ENCODE results near the gene GOLPH3L. TPM values are rescaled to one million over a fixed set of nuclear protein-coding genes. Genes with fewer than 3 reads are reported as not detected.

GOLPH3L gene
- total RNA-seq, 1 experiment from 2014 or later: 68.5 TPM

DNA sequence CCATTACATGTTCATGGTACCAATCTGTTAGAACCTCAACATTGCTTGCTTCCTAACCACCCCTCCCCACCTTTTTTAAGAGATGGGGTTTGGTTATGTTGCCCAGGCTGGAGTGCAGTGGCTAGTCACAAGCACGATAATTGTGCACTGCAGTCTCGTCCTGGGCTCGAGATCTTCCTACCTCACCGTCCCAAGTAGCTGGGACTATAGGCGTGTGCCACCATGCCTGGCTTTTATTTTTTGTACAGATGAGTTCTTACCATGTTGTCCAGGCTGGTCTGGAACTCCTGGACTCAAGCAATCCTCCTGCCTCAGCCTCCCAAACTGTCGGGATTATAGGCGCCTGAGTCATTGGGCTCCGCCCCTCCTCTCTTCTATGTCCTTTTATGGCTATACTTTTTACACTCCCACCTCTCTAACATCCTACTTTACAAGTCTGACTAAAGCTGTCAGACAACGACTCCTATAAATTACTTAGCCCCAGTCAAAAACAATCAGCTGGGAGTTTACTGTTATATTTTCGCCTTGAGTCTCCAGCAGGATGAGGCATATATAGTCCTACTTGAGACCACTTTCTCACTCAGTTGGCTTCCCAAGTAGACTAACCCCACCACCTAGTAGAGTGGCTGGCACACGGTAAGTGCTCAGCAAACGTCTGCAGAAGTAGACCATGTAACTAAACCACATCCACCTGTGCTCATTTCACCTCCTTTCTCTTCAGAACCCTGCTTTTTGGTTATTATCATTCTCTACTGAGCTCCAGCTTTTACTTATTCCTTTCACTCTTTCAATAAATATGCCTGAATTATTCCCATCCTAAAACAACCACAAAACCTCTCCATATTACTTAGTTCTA is 81.4 kb downstream of the GOLPH3L start:
- no TSS peak for BruUV-seq (replicated peaks)
- Mint-ChIP-seq H3K27ac (ENCODE audit: low read depth, unreplicated experiment) (peak overlapping the region; percentile 49), H3K9me3 (ENCODE audit: unreplicated experiment) (no peaks in the 10 kb centered on the region), H3K4me1 (ENCODE audit: insufficient read depth, unreplicated experiment) (peaks cover 61% of the 10 kb centered on the region), H3K4me3 (ENCODE audit: unreplicated experiment) (no peak overlapping the region), H3K27me3 (ENCODE audit: insufficient read depth, unreplicated experiment) (no peaks in the 10 kb centered on the region), H3K36me3 (ENCODE audit: insufficient read depth, unreplicated experiment) (peaks cover 67% of the 10 kb centered on the region)
- DNase-seq (ENCODE audit: unreplicated experiment): no peak
- TF ChIP-seq, protein P1, sequence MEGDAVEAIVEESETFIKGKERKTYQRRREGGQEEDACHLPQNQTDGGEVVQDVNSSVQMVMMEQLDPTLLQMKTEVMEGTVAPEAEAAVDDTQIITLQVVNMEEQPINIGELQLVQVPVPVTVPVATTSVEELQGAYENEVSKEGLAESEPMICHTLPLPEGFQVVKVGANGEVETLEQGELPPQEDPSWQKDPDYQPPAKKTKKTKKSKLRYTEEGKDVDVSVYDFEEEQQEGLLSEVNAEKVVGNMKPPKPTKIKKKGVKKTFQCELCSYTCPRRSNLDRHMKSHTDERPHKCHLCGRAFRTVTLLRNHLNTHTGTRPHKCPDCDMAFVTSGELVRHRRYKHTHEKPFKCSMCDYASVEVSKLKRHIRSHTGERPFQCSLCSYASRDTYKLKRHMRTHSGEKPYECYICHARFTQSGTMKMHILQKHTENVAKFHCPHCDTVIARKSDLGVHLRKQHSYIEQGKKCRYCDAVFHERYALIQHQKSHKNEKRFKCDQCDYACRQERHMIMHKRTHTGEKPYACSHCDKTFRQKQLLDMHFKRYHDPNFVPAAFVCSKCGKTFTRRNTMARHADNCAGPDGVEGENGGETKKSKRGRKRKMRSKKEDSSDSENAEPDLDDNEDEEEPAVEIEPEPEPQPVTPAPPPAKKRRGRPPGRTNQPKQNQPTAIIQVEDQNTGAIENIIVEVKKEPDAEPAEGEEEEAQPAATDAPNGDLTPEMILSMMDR (IDR thresholded peaks at IDR 0.05; ENCODE audit: unreplicated experiment): no peak
- intact Hi-C loops (cut with micrococcal nuclease): no loop called here
- ChIA-PET CTCF (interaction anchor here (0.8 to 13.3 kb wide), 6 partner anchors 11 to 198 kb away, joined by 3 to 203 read pairs (median 3); no protein-coding TSS in a partner anchor), POLR2A (interaction anchor here (0.6 to 25.5 kb wide), 8 partner anchors 9 to 382 kb away, joined by 3 to 1125 read pairs (median 3); partner anchors contain the start of genes ENSA and MCL1)

DNA sequence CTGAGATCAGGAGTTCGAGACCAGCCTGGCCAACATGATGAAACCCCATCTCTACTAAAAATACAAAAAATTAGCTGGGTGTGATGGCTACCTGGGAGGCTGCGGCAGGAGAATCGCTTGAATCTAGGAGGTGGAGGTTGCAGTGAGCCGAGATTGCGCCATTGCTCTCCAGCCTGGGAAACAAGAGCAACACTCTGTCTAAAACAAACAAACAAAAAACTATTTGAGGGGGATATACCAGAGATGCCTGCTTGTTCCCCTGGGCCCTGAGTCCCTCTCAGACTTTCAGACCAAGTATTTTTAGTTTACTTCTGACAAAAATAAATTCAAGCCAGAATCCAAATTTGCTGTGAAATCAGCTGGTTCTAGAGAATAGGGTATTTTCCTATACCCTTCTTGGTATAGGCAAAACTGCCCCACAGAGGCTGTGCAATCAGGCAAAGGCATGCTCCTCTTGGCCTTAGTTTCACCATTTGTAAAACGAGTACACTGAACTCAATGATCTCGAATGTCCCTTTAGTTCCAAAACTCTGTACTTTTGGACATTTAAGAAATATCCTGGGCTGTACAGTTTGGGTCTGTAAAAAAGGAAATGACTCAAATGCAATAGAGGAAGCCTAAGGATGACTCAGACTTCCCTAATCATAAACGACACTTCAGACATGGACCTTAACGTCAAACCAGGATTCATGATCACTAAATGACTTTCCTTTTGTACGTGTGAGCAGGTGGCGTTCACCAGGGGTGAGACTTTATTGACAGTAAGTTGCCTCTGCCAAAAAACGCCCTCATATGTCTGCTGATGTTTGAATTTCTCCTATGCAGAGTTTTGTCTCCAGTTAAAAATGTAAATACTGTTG is 83.7 kb downstream of the GOLPH3L start:
- no peaks in the 10 kb centered on the region for H3K27me3 Mint-ChIP-seq (ENCODE audit: insufficient read depth, unreplicated experiment)
- H3K4me1 Mint-ChIP-seq (ENCODE audit: insufficient read depth, unreplicated experiment): peaks cover 55% of the 10 kb centered on the region
- H3K36me3 Mint-ChIP-seq (ENCODE audit: insufficient read depth, unreplicated experiment): peaks cover 67% of the 10 kb centered on the region
- ChIA-PET CTCF (interaction anchor here (0.7 to 13.3 kb wide), 4 partner anchors 14 to 200 kb away, joined by 4 to 203 read pairs (median 8); no protein-coding TSS in a partner anchor), POLR2A (interaction anchor here (0.6 to 25.5 kb wide), 8 partner anchors 11 to 358 kb away, joined by 3 to 1125 read pairs (median 4); partner anchors contain the start of genes ENSA, GOLPH3L and MCL1)
- no peaks in the 10 kb centered on the region for H3K9me3 Mint-ChIP-seq (ENCODE audit: unreplicated experiment)
- peak overlapping the region; percentile 84 for H3K27ac Mint-ChIP-seq (ENCODE audit: low read depth, unreplicated experiment)
- BruUV-seq (replicated peaks): TSS peak; percentile 11
- TF ChIP-seq, protein P1 (IDR thresholded peaks at IDR 0.05; ENCODE audit: unreplicated experiment): no peak
- intact Hi-C loops (cut with micrococcal nuclease): no loop called here
- peak; percentile 98 for DNase-seq (ENCODE audit: unreplicated experiment)
- peak overlapping the region; percentile 55 for H3K4me3 Mint-ChIP-seq (ENCODE audit: unreplicated experiment)

DNA sequence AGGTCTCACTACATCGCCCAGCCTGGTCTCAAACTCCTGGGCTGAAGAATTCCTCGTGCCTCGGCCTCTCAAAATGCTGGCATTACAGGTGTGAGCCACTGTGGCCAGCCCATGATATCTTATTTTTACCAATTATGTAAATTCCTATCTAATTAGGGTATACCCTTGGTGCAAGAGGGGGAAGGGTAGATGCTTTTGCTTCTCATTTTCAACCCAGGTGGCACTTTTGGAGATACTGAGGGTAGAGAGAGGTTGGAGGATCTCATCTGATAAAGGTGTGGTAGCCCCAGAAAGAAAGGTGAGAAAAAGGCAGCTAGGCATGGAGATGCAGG is 85.0 kb downstream of the GOLPH3L start:
- Mint-ChIP-seq H3K9me3 (ENCODE audit: unreplicated experiment) (no peaks in the 10 kb centered on the region), H3K27ac (ENCODE audit: low read depth, unreplicated experiment) (peak overlapping the region; percentile 84), H3K4me3 (ENCODE audit: unreplicated experiment) (peak overlapping the region; percentile 28), H3K36me3 (ENCODE audit: insufficient read depth, unreplicated experiment) (peaks cover 56% of the 10 kb centered on the region), H3K27me3 (ENCODE audit: insufficient read depth, unreplicated experiment) (no peaks in the 10 kb centered on the region), H3K4me1 (ENCODE audit: insufficient read depth, unreplicated experiment) (peaks cover 52% of the 10 kb centered on the region)
- intact Hi-C loops (cut with micrococcal nuclease): no loop called here
- TSS peak; percentile 89 for BruUV-seq (replicated peaks)
- POLR2A ChIA-PET: interaction anchor here (0.6 to 25.5 kb wide), 7 partner anchors 9 to 725 kb away, joined by 3 to 1125 read pairs (median 3); partner anchors contain the start of genes ENSA, GOLPH3L and MCL1
- TF ChIP-seq, protein P1 (IDR thresholded peaks at IDR 0.05; ENCODE audit: unreplicated experiment): no peak
- no peak for DNase-seq (ENCODE audit: unreplicated experiment)
- CTCF ChIA-PET: interaction anchor here (0.6 to 13.3 kb wide), 3 partner anchors 8 to 50 kb away, joined by 3 to 203 read pairs (median 5); no protein-coding TSS in a partner anchor
